GM12875 (cell line): ENCODE results near the gene LMO7.

Experiments
- H3K4me3 ChIP-seq: one replicate; pipeline ENCODE4 v1.5.1; 2011; ENCODE audit warnings: low read depth, low read length, control low read depth
- CTCF ChIP-seq: IDR thresholded peaks from 2 replicates; pipeline ENCODE4 v1.5.1; 2011; ENCODE audit warnings: low read depth, mild to moderate bottlenecking, control low read depth, inconsistent platforms, low read length, moderate library complexity, borderline replicate concordance; ENCODE audit not compliant: insufficient read depth

The LMO7 gene

GRCh38 chr13:75797239-75797638, 161.1 kb downstream of the LMO7 start:
- H3K4me3 ChIP-seq = no peak overlapping the region
- TF ChIP-seq CTCF = no peak

DNA sequence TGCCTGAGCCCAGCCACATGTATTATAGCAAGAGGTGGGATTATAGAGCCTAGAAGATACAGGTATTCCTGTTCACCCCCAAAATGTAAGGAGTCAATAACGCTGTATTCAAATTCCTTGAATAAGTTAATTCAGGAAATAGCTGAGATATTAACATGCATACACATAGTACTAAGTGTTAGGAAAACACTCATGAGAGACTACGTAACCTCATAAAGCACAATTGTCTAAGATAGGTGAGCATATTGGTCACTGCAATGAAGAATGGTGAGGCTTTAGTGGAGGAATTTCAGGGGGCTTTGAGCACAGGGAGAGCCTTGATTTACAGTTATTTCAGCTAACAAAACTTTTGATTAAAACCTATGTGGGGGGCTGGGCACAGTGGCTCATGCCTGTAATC, 161.6 kb downstream of the LMO7 start:
- TF ChIP-seq CTCF = no peak
- no peak overlapping the region for H3K4me3 ChIP-seq

GRCh38 chr13:75798353-75799255, 162.5 kb downstream of the LMO7 start:
- no peak for TF ChIP-seq CTCF

GRCh38 chr13:75800545-75800944, 164.4 kb downstream of the LMO7 start:
- no peak for TF ChIP-seq CTCF
- no peak overlapping the region for H3K4me3 ChIP-seq

More at GRCh38 chr13:75798353-75799255, 162.5 kb downstream of the LMO7 start:
- no peak overlapping the region for H3K4me3 ChIP-seq

DNA sequence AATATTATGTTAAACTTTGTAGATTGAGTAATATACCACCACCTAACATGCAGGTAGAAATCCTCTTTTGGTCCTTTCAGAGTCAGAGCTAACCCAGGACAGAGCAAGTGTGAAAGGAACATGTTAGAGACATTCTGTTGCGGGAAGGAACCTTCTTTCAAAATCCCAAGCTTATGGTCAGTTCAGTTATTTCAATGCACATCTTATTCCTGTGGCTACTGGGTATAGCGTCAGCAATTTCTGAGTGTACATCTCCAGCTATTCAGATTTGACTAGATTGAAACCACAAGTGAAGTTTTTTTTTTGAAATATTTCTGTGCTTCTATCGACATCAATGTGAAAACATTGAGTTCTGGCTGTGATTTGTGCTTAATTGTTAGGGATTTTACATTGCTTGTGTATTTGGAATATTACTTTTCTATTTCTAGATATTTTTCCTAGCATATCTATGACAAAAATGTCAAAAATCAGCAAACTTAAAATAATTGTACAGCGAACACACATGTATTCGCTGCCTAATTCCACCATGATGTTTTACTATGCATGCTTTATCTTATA, 165.3 kb downstream of the LMO7 start:
- no peak overlapping the region for H3K4me3 ChIP-seq
- TF ChIP-seq CTCF = no peak

- no peak for TF ChIP-seq CTCF
- H3K4me3 ChIP-seq = no peak overlapping the region
Measured at GRCh38 chr13:75802161-75802560, 166.0 kb downstream of the LMO7 start.

DNA sequence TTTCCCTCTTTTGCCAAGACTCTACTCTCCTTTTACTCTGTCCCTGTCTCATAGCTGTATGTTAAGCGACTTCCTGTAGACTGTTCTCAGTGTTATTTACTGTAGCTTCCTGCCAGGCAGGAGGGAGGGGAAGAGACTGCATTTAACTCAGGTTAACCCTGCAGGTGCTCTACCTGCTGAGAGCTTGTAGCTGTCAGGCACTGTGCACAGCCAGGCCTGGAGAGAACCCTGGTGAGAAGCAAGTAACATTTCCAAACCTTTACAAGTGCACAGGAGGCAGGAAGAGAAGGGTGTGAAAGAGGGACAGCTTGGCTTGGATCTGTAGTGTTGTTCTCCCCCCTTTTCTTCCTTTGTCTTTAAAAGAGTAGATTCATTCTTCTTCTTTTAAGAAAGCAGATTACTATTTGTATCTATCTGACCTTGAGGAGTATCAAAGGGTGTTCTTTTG, 167.1 kb downstream of the LMO7 start:
- no peak for TF ChIP-seq CTCF

More for the DNA sequence above, 167.1 kb downstream of the LMO7 start:
- no peak overlapping the region for H3K4me3 ChIP-seq
